ENCODE measurements around the gene NACC1. TPM values are rescaled to one million over a fixed set of nuclear protein-coding genes. Genes with fewer than 3 reads are reported as not detected.

The NACC1 gene
- total RNA-seq, 1 experiment from 2014 or later, result 237 TPM

DNA sequence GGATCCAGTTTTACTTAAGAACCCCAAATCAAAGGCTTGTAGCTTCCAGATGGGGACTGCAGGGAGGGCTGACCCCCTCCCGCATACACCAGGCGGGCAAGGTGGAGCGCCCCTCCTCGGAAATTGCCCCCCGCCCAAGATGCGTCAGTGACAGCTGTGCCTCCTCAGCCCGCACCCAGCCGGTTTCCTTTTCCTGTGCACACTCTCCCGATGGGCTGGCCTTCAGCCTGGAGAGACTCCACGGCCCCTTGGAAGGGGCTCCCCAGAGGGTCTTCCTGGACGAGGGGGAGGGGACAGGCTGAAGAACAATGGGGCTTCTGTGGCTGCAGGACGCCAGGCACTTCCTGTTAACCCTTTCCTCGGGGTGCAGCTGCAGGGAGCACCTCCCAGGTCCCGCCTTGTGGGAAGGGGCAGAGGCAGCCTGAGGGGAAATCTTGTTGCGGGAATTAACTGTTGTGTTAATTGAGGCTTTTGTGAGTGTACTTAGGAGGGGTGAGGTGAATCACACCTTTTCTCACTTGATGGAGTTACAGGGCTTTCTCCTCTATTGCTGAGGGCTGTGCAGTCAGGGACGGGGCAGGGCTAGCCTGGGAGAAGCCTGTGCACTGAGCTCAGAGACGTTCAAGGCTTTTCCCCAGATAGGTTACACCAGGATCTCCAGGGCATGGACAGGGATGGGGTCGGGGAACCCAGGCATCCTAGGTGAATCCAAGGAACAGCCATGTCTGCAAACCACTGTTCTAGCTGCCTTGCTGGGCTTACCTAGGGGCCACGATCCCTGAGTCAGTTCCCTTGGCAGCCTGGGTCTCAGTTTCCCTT, 46.5 kb downstream of the NACC1 start (continued):
- TF ChIP-seq, protein P1, sequence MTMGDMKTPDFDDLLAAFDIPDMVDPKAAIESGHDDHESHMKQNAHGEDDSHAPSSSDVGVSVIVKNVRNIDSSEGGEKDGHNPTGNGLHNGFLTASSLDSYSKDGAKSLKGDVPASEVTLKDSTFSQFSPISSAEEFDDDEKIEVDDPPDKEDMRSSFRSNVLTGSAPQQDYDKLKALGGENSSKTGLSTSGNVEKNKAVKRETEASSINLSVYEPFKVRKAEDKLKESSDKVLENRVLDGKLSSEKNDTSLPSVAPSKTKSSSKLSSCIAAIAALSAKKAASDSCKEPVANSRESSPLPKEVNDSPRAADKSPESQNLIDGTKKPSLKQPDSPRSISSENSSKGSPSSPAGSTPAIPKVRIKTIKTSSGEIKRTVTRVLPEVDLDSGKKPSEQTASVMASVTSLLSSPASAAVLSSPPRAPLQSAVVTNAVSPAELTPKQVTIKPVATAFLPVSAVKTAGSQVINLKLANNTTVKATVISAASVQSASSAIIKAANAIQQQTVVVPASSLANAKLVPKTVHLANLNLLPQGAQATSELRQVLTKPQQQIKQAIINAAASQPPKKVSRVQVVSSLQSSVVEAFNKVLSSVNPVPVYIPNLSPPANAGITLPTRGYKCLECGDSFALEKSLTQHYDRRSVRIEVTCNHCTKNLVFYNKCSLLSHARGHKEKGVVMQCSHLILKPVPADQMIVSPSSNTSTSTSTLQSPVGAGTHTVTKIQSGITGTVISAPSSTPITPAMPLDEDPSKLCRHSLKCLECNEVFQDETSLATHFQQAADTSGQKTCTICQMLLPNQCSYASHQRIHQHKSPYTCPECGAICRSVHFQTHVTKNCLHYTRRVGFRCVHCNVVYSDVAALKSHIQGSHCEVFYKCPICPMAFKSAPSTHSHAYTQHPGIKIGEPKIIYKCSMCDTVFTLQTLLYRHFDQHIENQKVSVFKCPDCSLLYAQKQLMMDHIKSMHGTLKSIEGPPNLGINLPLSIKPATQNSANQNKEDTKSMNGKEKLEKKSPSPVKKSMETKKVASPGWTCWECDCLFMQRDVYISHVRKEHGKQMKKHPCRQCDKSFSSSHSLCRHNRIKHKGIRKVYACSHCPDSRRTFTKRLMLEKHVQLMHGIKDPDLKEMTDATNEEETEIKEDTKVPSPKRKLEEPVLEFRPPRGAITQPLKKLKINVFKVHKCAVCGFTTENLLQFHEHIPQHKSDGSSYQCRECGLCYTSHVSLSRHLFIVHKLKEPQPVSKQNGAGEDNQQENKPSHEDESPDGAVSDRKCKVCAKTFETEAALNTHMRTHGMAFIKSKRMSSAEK (CRISPR knock-in tag; IDR thresholded peaks at IDR 0.05; ENCODE audit: borderline replicate concordance), result 0 out of 2 replicates have a peak, but pooled peaks have one; percentile 35
- TF ChIP-seq SOX15 (CRISPR knock-in tag; IDR thresholded peaks at IDR 0.05) (no peak), PRRX2 (CRISPR knock-in tag; IDR thresholded peaks at IDR 0.05) (peak; percentile 68; the same call in 1 of the 2 replicates), ZBTB21 (CRISPR knock-in tag; IDR thresholded peaks at IDR 0.05; ENCODE audit: borderline replicate concordance) (no peak), TEAD1 (CRISPR knock-in tag; IDR thresholded peaks at IDR 0.05) (peak; percentile 95), SMAD3 (CRISPR knock-in tag; IDR thresholded peaks at IDR 0.05; ENCODE audit: borderline replicate concordance) (no peak), ESRRA (CRISPR knock-in tag; IDR thresholded peaks at IDR 0.05; ENCODE audit: borderline replicate concordance) (no peak), GTF2I (CRISPR knock-in tag; conservative IDR thresholded peaks at IDR 0.05) (no peak), RELA (CRISPR knock-in tag; IDR thresholded peaks at IDR 0.05; ENCODE audit: borderline replicate concordance) (no peak), IRF2 (CRISPR knock-in tag; IDR thresholded peaks at IDR 0.05; ENCODE audit: borderline replicate concordance, low read depth) (no peak), HMGA2 (CRISPR knock-in tag; IDR thresholded peaks at IDR 0.05) (no peak), TCF7 (CRISPR knock-in tag; IDR thresholded peaks at IDR 0.05; ENCODE audit: low read depth) (no peak), SMAD4 (CRISPR knock-in tag; IDR thresholded peaks at IDR 0.05) (no peak), OVOL2 (CRISPR knock-in tag; IDR thresholded peaks at IDR 0.05; ENCODE audit: borderline replicate concordance) (no peak), MYBL2 (CRISPR knock-in tag; IDR thresholded peaks at IDR 0.05) (peak; percentile 88)
- TF ChIP-seq, protein P2, sequence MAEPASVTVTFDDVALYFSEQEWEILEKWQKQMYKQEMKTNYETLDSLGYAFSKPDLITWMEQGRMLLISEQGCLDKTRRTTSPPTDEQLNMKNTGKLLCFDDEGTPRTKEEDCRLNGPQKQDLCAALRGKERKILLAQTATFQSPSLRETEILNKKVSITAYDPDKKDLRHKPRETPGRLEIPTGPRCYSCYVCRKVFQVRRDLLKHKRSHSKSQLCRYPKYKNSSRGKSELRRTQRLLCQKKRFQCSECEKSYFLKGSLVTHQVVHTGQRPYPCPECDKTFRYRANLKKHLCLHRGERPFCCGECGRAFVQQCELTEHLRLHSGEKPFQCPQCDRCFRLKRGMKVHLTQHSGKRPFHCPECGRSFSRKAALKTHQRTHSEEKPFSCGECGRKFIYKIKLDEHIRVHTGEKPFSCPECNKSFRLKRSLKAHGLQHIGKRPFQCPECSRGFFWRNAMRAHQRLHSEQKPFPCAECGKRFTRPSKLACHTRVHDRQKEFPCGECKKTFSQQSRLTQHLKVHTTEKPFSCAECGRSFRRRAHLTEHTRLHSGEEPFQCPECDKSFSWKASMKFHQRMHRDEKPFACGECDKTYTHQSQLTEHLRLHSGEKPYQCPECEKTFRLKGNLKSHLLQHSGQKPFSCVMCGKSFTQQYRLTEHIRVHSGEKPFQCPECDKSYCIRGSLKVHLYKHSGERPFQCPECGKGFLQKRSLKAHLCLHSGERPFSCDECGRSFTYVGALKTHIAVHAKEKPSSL (CRISPR knock-in tag; conservative IDR thresholded peaks at IDR 0.05), result no peak
- TF ChIP-seq, protein P3, sequence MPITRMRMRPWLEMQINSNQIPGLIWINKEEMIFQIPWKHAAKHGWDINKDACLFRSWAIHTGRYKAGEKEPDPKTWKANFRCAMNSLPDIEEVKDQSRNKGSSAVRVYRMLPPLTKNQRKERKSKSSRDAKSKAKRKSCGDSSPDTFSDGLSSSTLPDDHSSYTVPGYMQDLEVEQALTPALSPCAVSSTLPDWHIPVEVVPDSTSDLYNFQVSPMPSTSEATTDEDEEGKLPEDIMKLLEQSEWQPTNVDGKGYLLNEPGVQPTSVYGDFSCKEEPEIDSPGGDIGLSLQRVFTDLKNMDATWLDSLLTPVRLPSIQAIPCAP (CRISPR knock-in tag; IDR thresholded peaks at IDR 0.05), result no peak
- TF ChIP-seq, protein P4, sequence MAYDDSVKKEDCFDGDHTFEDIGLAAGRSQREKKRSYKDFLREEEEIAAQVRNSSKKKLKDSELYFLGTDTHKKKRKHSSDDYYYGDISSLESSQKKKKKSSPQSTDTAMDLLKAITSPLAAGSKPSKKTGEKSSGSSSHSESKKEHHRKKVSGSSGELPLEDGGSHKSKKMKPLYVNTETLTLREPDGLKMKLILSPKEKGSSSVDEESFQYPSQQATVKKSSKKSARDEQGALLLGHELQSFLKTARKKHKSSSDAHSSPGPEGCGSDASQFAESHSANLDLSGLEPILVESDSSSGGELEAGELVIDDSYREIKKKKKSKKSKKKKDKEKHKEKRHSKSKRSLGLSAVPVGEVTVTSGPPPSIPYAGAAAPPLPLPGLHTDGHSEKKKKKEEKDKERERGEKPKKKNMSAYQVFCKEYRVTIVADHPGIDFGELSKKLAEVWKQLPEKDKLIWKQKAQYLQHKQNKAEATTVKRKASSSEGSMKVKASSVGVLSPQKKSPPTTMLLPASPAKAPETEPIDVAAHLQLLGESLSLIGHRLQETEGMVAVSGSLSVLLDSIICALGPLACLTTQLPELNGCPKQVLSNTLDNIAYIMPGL (CRISPR knock-in tag; IDR thresholded peaks at IDR 0.05), result peak; percentile 61; the same call in 1 of the 2 replicates
- TF ChIP-seq, protein P5, sequence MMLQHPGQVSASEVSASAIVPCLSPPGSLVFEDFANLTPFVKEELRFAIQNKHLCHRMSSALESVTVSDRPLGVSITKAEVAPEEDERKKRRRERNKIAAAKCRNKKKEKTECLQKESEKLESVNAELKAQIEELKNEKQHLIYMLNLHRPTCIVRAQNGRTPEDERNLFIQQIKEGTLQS (CRISPR knock-in tag; conservative IDR thresholded peaks at IDR 0.05), result no peak
- TF ChIP-seq, protein P6, sequence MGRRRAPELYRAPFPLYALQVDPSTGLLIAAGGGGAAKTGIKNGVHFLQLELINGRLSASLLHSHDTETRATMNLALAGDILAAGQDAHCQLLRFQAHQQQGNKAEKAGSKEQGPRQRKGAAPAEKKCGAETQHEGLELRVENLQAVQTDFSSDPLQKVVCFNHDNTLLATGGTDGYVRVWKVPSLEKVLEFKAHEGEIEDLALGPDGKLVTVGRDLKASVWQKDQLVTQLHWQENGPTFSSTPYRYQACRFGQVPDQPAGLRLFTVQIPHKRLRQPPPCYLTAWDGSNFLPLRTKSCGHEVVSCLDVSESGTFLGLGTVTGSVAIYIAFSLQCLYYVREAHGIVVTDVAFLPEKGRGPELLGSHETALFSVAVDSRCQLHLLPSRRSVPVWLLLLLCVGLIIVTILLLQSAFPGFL (CRISPR knock-in tag; IDR thresholded peaks at IDR 0.05; ENCODE audit: borderline replicate concordance), result no peak
- TF ChIP-seq, protein P7, sequence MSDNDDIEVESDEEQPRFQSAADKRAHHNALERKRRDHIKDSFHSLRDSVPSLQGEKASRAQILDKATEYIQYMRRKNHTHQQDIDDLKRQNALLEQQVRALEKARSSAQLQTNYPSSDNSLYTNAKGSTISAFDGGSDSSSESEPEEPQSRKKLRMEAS (CRISPR knock-in tag; IDR thresholded peaks at IDR 0.05), result peak; percentile 77
- TF ChIP-seq, protein P8, sequence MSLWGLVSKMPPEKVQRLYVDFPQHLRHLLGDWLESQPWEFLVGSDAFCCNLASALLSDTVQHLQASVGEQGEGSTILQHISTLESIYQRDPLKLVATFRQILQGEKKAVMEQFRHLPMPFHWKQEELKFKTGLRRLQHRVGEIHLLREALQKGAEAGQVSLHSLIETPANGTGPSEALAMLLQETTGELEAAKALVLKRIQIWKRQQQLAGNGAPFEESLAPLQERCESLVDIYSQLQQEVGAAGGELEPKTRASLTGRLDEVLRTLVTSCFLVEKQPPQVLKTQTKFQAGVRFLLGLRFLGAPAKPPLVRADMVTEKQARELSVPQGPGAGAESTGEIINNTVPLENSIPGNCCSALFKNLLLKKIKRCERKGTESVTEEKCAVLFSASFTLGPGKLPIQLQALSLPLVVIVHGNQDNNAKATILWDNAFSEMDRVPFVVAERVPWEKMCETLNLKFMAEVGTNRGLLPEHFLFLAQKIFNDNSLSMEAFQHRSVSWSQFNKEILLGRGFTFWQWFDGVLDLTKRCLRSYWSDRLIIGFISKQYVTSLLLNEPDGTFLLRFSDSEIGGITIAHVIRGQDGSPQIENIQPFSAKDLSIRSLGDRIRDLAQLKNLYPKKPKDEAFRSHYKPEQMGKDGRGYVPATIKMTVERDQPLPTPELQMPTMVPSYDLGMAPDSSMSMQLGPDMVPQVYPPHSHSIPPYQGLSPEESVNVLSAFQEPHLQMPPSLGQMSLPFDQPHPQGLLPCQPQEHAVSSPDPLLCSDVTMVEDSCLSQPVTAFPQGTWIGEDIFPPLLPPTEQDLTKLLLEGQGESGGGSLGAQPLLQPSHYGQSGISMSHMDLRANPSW (CRISPR knock-in tag; conservative IDR thresholded peaks at IDR 0.05; ENCODE audit: low read depth), result no peak
- TF ChIP-seq, protein P9, sequence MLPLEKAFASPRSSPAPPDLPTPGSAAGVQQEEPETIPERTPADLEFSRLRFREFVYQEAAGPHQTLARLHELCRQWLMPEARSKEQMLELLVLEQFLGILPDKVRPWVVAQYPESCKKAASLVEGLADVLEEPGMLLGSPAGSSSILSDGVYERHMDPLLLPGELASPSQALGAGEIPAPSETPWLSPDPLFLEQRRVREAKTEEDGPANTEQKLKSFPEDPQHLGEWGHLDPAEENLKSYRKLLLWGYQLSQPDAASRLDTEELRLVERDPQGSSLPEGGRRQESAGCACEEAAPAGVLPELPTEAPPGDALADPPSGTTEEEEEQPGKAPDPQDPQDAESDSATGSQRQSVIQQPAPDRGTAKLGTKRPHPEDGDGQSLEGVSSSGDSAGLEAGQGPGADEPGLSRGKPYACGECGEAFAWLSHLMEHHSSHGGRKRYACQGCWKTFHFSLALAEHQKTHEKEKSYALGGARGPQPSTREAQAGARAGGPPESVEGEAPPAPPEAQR (CRISPR knock-in tag; IDR thresholded peaks at IDR 0.05), result no peak
